Measurements from ENCODE around the gene ARHGEF3. TPM values are rescaled to one million over a fixed set of nuclear protein-coding genes. Genes with fewer than 3 reads are reported as not detected.
"Not testable (repeated sequence)": the region's sequence is repeated elsewhere in the genome, so short reads cannot be mapped to it uniquely, and the experiment has no call there.

ARHGEF3 gene
- total RNA-seq, 1 donor from 2014 or later, result 44.5 TPM

DNA sequence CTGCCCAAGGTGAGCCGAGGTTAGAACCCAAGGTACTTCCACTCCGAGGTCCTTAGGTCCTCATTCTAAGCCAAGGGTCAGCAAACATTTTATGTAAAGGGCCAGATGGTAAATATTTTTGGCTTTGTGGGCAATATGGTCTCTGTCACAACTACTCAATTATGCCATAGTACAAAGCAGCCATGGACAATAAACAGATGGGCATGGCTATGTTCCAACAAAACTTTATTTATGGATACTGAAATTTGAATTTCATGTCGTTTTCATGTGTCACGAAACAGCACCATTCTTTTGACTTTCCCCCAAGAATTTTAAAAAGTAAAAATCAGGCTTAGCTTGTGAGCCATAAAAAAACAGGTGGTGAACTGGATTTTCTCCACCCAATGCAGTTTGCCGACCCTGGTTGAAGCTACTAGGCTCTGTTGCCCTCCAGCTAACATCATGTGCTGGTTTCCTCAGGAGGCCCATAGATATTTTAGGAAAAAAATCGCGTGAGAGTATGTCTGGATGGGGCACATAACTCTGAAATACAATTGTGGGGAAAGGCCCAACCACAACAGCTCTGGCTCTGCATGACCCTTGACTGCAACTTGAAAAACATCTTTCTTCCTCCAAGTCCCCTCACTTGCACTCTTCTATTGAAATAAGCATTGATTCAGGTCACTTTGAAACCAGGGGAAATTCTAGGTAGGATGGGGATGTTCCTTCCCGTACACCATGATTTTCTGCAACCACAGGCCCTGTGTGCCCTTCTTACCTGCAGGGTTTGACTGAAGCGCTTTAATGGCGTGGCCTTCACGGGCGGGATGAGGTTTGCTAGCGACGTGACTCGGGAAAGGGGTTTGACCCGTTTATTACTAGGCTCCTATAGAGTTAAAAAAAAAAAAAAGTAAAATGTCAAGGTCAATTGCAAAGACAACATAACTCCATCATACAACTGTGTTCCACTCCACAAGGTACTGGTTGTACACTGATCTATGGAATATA is 28.5 kb downstream of the ARHGEF3 start:
- no peak for DNase-seq (ENCODE audit: low spot score)

GRCh38 chr3:56771376-56771775 is 30.4 kb downstream of the ARHGEF3 start:
- no peak for DNase-seq (ENCODE audit: low spot score)

DNA sequence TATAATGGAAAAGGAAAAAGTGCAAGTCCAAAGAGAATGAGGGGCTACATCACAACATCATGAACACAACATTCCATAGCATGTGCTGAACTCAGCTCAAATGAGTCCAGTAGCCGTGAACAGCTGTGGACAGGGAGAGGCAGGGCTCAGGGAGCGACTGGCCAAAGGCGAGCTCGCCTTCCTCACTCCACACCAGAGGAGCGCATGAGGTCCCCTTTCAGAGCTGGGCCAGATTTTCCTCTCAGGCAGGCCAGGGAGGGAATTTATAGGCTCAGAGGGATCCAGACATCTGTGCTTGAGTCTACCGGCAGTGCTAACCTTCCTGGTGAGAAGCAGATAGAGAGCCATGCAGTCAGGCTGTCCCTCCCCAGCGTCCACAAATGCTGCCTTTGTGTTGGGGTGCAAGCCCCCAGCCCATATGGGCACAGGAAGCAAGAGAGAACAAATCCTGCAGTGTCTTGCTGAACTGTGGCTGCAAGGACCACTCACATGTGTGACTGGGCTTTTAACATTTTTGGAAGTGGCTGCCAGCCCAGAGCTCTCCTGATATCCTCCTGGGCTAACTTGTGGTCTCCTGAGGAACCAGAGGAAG is 32.5 kb downstream of the ARHGEF3 start:
- DNase-seq (ENCODE audit: low spot score), result no peak

DNA sequence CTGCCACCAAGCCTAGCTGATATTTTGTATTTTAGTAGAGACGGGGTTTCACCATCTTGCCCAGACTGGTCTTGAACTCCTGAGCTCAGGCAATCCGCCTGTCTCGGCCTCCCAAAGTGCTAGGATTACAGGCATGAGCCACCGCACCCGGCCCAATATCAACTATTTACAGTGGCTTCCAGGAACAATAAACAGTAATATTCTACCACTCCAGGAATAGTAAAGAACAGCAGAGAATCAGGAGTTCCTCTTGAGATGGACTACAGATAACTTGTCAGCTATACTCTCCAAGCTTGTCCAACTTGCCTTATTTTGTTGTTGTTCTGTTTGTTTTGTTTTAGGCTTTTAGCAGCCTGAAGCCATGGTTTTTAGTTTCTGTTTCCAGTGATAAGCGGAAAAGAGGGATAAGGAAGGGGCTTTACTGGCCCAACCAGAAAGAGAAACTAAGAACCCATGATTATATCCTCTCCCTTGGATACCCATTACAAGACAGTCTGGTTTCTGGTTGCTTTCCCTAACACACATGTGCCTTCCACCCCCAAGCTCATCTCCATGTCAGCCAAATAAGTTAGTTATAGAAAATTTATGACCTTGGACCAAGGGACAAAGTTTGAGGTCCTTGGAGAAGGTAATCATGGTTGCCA is 36.7 kb downstream of the ARHGEF3 start:
- DNase-seq (ENCODE audit: low spot score), result no peak

GRCh38 chr3:56764184-56764583 is 37.6 kb downstream of the ARHGEF3 start:
- DNase-seq (ENCODE audit: low spot score), result no peak

- DNase-seq (ENCODE audit: low spot score), result no peak
Measured at GRCh38 chr3:56763233-56763632, 38.5 kb downstream of the ARHGEF3 start.

DNA sequence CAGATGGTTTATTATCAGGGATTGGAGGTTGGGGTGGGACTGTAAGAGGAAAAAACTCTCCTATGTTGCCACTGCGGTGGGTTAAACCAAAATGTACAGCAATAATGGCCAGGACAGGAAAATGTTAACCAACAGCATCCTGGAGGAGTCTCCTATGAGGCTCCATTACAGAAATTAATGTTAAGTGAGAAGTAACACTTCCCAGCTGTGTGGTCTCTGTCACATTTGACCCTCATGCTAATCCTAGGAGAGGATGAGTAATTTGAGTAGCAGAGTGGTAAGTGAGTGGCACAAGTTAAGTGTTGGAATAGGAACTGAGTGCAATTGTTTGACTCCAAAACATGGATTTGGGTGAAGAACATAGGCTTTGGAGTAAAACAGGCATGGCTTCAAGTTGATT is 39.0 kb downstream of the ARHGEF3 start:
- no peak for DNase-seq (ENCODE audit: low spot score)

DNA sequence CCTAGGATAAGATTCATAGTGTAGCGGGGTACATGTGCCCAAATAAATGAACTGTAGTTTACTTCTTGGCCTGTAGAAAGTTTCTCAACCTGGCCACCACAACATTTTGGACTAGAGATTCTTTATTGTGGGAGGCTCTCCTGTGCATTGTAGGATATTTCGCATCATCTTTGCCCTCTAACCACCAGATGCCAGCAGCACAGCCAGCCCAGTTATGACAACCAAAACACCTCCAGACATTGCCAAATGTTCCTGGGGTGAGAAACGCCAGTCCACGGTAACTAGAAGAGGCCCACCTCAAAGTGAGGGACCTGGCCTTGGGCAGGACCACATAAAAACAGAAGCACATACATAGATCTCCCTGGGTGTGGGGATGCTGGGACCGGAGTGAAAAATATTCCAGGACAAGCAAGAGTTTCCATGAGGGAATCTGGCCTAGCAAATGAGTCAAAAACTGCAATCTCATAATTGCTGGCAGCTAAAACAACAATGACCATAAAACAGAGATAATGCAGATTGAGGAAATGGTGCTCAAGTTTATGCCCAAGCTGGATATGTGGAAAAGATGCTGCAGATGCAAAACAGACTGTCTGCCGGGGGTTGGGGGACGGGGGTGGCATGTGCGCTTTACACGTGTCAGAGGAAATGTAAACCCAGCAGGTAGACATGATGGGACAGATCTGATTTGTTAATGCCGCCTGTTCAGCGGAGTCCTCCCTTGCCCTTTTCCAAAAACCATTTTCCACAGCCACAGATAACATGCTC is 39.7 kb downstream of the ARHGEF3 start:
- no peak for DNase-seq (ENCODE audit: low spot score)

DNA sequence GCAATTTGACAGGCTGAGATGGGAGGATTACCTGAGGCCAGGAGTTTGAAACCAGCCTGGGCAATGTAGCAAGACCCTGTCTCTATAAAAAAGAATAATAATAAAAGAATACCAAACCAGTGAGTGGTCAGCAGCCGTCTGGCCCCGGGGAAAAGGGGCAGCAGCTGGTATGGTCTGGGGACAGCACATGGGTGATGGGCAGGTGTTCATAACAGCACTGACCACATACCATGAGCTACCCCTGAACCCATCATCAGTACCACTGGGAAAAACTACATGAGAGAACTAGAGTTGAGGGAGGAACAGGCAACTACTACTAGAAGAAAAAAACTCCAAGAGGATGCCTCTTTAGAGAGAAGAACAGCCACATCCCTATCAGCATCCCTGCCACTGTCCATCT is 40.7 kb downstream of the ARHGEF3 start:
- DNase-seq (ENCODE audit: low spot score), result no peak

DNA sequence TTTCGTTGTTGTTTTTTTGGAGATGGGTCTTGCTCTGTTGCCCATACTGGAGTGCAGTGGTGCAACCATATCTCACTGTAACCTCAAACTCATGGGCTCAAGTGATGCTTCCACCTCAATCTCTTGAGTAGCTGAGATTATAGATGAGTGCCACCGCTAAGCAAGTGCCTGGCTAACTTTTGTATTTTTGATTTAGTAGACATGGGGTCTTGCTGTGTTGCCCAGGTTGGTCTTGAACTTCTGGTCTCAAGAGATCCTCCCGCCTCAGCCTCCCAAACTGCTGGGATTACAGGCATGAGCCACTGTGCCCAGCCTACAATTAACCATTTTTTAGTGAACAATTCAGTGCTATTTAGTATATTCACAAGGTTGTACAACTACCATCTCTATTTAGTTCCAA is 42.2 kb downstream of the ARHGEF3 start:
- no peak for DNase-seq (ENCODE audit: low spot score)

DNA sequence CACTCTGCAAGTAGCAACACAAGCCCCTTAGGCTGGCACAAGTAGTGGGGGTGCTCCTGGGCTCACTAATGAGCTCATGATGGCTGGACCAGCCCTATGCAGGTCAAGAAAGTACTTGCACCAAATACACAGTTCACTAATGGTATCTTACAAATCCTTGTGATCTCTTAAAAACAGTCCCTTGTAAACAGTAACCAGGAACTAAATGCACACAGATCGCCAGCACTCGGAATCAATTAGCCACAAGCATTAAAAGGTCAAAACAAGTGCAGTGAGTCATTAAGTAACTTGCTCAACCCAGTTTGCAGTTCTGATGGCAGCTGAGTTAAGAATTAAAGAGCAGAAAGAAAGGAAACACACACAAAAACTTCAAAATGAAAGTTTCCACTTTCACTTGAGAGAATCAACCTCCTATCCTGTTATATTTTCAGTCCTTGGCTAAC is 43.2 kb downstream of the ARHGEF3 start:
- DNase-seq (ENCODE audit: low spot score), result peak; percentile 75

DNA sequence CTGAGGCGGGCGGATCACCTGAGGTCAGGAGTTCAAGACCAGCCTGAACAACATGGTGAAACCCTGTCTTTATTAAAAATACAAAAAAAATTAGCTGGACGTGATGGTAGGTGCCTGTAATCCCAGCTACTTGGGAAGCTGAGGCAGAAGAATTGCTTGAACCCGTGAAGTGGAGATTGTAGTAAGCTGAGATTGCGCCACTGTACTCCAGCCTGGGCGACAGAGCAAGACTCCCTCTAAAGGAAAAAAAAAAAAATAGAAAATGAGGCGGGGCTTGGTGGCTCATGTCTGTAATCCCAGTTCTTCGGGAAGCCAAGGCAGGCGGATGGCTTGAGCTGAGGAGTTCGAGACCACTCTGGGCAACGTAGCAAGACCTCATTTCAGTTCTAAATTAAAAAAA is 43.7 kb downstream of the ARHGEF3 start:
- not testable (repeated sequence) for DNase-seq (ENCODE audit: low spot score)

DNA sequence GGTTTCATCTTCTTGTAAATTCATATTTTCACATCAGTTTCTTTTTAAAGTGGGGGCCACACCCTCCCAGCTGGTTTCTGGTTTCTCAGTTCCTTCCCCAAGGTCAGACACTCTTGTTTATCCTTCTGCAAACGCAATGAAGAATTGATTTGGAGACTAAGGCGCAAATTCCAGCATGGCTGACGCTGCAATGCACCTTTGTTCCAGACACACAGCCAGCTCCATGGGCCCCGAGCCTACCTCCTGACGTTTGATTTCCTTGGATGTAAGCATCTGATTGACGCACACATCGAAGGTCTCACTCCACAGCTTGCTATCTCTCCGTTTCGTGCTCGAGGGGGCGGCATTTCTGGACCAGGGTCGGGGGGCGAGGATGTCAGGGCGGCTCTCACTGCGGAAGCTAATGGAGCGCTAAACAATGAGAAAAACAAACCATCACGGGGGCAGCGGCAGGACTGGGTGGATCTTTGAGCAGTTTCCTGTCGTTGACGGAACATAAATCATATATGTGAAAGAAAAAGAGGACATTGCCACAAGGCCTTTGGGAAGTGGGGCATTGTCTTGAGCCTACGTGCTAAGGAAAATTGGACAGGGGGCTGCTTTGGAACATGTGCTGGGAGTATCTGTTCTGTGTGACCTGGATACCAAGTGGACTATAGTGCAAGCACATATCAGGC is 46.9 kb downstream of the ARHGEF3 start:
- DNase-seq (ENCODE audit: low spot score), result peak; percentile 22

GRCh38 chr3:56753206-56753820 is 48.4 kb downstream of the ARHGEF3 start:
- DNase-seq (ENCODE audit: low spot score), result no peak

DNA sequence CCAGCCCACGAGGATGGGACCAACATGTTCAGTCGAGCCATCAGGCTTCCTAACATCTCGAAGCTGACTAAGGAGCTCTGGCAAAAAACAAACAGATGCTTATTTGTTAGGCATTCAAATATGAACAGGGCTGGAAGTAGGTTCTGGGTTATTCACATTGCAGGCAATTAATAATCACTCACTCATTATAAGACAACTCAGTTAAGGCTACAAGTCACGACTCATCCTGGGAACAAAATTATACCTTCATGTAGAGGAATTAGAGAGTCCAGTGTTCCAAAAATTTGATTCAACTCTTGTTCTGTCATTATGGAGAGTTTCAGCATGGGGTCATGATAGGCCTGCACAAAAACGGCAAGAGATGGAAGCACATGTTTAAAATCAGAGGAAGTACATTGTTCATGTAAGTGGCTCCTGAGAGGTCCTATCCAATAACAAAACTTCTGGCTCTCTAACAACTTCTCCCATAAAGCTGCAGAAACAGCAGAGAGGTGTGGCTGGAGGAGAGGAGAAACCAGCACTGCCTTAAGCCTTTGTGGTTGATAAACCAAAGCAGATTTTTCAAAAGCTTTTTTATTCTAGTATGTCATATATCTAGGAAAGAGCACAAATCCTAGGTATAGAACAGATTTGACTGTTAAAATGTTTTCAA is 50.6 kb downstream of the ARHGEF3 start:
- no peak for DNase-seq (ENCODE audit: low spot score)

DNA sequence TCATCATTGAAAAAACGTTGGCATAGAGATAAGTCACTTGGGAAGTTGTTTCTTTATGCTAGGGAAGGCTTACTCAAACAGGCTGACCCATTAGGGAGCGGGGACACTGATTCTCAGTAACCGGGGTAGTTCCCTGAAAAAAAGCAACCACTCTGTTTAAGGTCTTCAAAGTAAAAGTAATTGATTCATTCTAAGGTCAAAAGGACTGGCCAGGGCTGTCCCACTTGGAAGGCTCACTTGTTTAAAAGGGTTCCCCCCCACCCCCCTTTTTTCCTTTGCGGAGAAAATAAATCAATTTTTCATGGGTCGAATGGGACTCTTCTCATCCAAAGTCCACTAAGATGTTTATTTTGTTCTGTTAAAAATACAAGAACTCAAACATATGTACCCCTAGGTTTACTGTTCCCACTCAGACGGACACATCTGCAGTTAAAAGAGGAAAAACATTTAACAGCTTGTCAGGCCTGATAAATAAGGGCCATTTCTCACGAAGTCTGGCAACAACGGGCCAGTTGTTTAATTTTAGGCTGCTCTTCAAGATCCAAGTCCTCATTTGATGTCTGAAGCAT is 53.0 kb downstream of the ARHGEF3 start:
- no peak for DNase-seq (ENCODE audit: low spot score)

DNA sequence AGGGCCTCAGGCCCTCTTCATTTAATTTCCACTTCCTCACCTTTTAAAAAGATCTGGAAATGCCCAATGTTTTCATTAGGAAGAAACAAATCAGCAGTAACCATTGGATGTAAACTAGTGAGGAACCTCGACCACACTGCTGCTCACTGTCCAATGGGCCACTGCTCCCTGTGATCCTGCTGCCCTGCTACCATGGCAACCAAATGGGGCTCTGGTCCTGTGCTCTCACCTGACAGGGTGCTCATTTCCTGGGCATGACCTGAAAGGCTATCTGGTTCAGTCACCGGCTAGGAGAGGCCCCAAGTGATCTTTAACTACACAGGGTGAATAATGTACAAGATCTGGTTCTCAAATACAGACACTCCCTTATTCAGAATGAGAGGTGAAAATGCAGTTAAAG is 54.6 kb downstream of the ARHGEF3 start:
- DNase-seq (ENCODE audit: low spot score), result no peak

- DNase-seq (ENCODE audit: low spot score), result no peak
Measured at GRCh38 chr3:56744016-56744415, 57.7 kb downstream of the ARHGEF3 start.

GRCh38 chr3:56742887-56743286 is 58.9 kb downstream of the ARHGEF3 start:
- no peak for DNase-seq (ENCODE audit: low spot score)

- no peak for DNase-seq (ENCODE audit: low spot score)
Measured at GRCh38 chr3:56739036-56739435, 62.7 kb downstream of the ARHGEF3 start.

All from mucosa of gallbladder (tissue), 1 donor.